Epithelial cell of proximal tubule (primary cell): Measurements from ENCODE around the gene GLB1L. TPM values are rescaled to one million over a fixed set of nuclear protein-coding genes. Genes with fewer than 3 reads are reported as not detected.
"Not testable (repeated sequence)": the region's sequence is repeated elsewhere in the genome, so short reads cannot be mapped to it uniquely, and the experiment has no call there.

ENCODE experiments used
- DNase-seq: peaks from one replicate; pipeline ENCODE4 v3.0.0-alpha.2; 2011; ENCODE audit warnings: low read depth
- H3K4me3 ChIP-seq: 2 replicates; pipeline ENCODE4 v1.5.1; 2011; ENCODE audit warnings: low read depth, mild to moderate bottlenecking, low read length
- CTCF ChIP-seq: conservative IDR thresholded peaks from 2 replicates; pipeline ENCODE4 v1.5.1; 2012; ENCODE audit warnings: low read depth, mild to moderate bottlenecking, low read length
- total RNA-seq: library from RNA; depleted of rRNA; stranded (reverse); fragments of >200 nt; gene quantifications from 2 replicates; pipeline ENCODE4 v1.2.3, GENCODE V29; 2015

The GLB1L gene
- total RNA-seq, 1 donor from 2014 or later, result 10.4 TPM

- no peak for TF ChIP-seq CTCF
- no peak overlapping the region for H3K4me3 ChIP-seq
- DNase-seq, result no peak
Measured at GRCh38 chr2:219290381-219291171, 45.3 kb upstream of the GLB1L start.

GRCh38 chr2:219289537-219290361 is 44.5 kb upstream of the GLB1L start:
- no peak for DNase-seq
- H3K4me3 ChIP-seq, result no peak overlapping the region
- TF ChIP-seq CTCF, result no peak

GRCh38 chr2:219289195-219289536 is 43.9 kb upstream of the GLB1L start:
- H3K4me3 ChIP-seq, result no peak overlapping the region
- DNase-seq, result no peak
- no peak for TF ChIP-seq CTCF

GRCh38 chr2:219287580-219288265 is 42.5 kb upstream of the GLB1L start:
- no peak overlapping the region for H3K4me3 ChIP-seq
- no peak for TF ChIP-seq CTCF

GRCh38 chr2:219287116-219287440 is 41.8 kb upstream of the GLB1L start:
- DNase-seq, H3K4me3 ChIP-seq: not testable (repeated sequence)

More at GRCh38 chr2:219287580-219288265, 42.5 kb upstream of the GLB1L start:
- no peak for DNase-seq

GRCh38 chr2:219286436-219287115 is 41.3 kb upstream of the GLB1L start:
- no peak overlapping the region for H3K4me3 ChIP-seq
- TF ChIP-seq CTCF, result no peak
- no peak for DNase-seq
